ENCODE data around the gene ZNF808. TPM values are rescaled to one million over a fixed set of nuclear protein-coding genes. Genes with fewer than 3 reads are reported as not detected.
"Not testable (repeated sequence)": the region's sequence is repeated elsewhere in the genome, so short reads cannot be mapped to it uniquely, and the experiment has no call there.

ZNF808 gene
- 10 to 100 TPM; 26.2 to 46.9 (median 46.1) TPM for total RNA-seq
- long read RNA-seq, donor 1, partial matches to known transcripts: 3 of 8 reads
- long read RNA-seq, donor 1, other reads (novel, unspliced or antisense): 2 of 8 reads
- long read RNA-seq, donor 2, partial matches to known transcripts: 0 of 4 reads
- long read RNA-seq, donor 2, other reads (novel, unspliced or antisense): 2 of 4 reads

DNA sequence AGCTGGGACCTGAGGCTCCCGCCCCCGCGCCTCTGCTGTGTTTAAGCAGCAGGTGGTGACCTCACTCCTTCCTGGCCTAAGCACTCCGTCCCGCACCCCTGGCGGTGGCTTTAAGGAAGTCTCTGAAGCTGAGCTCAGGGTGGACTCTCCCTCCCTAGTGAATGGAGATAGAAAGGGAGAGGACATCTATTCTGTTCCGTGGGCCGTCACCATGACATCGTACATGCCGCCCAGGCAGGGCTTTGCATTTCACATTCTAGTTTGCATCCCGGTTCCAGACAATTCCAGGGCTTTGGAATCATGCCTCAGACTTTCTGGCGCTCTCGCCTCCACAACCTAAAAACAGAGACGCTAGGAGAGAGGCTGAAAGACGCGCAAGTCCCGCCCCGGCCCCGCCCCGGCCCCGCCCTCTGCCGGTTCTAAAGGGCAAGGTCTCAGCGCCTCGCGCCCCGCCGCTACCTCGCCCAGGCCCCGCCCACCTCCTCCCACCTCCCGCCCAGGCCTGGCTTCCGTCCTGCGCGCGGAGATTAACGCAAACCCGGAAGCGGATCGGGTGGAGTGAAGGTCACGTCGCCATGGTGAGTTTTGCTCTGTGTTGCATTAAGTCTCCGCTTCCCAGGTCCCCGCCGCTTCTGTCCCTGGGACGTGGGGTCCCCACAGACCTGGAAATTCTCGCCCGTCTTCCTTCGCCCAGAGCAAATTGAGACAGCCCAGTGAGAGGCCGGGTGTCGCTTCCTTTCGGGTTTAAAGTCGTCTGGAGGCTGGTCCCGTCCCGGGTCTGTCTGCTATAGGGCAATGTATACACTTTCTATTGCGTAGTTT, at the start of gene ZNF808:
Gene ZNF808 (plus strand): TSS at position 535 of the 822 bp plus-strand sequence. CDS start 15,617 bp downstream, outside the sequence.
- peak; percentile 99 for DNase-seq
- Histone ChIP-seq H3K9me3 (peaks cover 35% of the 10 kb centered on the region), H3K4me1 (ENCODE audit: low read depth) (peaks cover 9% of the 10 kb centered on the region), H3K4me3 (peak within 1 kb of the TSS; percentile 54), H3K36me3 (ENCODE audit: low read depth) (no peaks in the 10 kb centered on the region)
- TF ChIP-seq, protein P1, sequence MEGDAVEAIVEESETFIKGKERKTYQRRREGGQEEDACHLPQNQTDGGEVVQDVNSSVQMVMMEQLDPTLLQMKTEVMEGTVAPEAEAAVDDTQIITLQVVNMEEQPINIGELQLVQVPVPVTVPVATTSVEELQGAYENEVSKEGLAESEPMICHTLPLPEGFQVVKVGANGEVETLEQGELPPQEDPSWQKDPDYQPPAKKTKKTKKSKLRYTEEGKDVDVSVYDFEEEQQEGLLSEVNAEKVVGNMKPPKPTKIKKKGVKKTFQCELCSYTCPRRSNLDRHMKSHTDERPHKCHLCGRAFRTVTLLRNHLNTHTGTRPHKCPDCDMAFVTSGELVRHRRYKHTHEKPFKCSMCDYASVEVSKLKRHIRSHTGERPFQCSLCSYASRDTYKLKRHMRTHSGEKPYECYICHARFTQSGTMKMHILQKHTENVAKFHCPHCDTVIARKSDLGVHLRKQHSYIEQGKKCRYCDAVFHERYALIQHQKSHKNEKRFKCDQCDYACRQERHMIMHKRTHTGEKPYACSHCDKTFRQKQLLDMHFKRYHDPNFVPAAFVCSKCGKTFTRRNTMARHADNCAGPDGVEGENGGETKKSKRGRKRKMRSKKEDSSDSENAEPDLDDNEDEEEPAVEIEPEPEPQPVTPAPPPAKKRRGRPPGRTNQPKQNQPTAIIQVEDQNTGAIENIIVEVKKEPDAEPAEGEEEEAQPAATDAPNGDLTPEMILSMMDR (IDR thresholded peaks at IDR 0.05): peak; percentile 31
- intact Hi-C loops (cut with DNase I, micrococcal nuclease): no loop called here
- ATAC-seq: peak; percentile 98

GRCh38 chr19:52484111-52484743, 43.2 kb upstream of the ZNF808 start:
- intact Hi-C loops (cut with DNase I, micrococcal nuclease); ATAC-seq; DNase-seq; H3K4me3 ChIP-seq; H3K4me1 ChIP-seq (ENCODE audit: low read depth); H3K36me3 ChIP-seq (ENCODE audit: low read depth): not testable (repeated sequence)
- peaks cover 90% of the 10 kb centered on the region for H3K9me3 ChIP-seq

DNA sequence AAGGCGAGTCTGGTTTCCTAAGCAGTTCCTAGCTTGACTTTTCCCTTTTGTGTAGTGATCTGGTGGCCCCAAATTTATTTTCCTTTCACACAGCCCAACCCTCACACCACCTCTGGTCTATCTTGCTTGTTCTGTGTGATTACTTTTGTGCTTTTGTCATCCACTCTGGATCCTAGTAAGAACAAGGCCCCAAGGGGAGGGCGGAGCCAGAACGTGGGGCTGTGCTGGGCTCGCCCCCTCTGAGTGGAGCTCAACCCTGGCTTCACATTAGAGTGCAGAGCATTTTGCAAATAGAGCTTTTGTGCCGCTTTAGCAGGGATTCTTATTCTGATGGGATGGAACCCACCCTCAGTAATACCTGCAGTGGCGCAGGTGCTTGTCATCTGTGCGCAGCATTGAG, 42.4 kb upstream of the ZNF808 start:
- intact Hi-C loops (cut with DNase I, micrococcal nuclease); ATAC-seq: not testable (repeated sequence)
- H3K9me3 ChIP-seq: peaks cover 90% of the 10 kb centered on the region

GRCh38 chr19:52485561-52486240, 41.8 kb upstream of the ZNF808 start:
- intact Hi-C loops (cut with DNase I, micrococcal nuclease); DNase-seq; ATAC-seq; H3K4me3 ChIP-seq; H3K4me1 ChIP-seq (ENCODE audit: low read depth); H3K36me3 ChIP-seq (ENCODE audit: low read depth): not testable (repeated sequence)
- peaks cover 86% of the 10 kb centered on the region for H3K9me3 ChIP-seq

More for the DNA sequence above, 42.4 kb upstream of the ZNF808 start:
- H3K4me3 ChIP-seq; DNase-seq; H3K36me3 ChIP-seq (ENCODE audit: low read depth); H3K4me1 ChIP-seq (ENCODE audit: low read depth): not testable (repeated sequence)

DNA sequence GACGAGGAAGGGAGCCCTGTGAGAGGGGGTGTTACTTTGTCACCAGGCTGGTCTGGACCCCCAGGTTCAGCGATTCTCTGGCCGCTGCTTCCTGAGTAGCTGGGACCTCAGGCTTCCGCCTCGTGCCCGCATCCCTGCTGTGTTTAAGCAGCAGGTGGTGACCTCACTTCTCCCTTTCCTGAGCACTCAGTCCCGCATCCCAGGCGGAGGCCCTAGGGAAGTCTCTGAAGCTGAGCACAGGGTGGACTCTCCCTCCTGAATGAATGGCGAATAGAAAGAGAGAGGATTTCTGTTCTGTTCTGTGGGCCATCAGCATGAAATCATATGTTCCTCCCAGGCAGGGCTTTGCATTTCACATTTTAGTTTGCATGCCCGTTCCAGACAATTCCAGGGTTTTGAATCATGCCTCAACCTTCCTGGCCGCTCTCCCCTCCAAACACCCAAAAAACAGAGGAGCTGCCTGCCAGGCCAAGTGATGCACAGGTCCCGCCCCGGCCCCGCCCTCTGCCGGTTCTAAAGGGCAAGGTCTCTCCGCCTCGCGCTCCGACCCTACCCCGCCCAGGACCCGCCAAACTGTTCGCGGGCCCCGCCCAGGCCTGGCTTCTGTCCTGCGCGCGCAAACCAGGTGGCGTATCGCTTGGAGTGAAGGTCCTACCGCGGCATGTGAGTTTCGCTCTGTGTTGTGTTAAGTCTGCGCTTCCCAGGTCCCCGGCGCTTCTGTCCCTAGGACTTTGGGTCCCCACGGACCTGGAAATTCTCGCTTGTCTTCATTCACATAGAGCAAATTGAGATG, 35.1 kb upstream of the ZNF808 start:
- H3K9me3 ChIP-seq: peaks cover 85% of the 10 kb centered on the region
- ATAC-seq (no peak), DNase-seq (peak in 1 of 3 donors; percentile 2)
- H3K36me3 ChIP-seq (ENCODE audit: low read depth): no peaks in the 10 kb centered on the region
- intact Hi-C loops (cut with DNase I, micrococcal nuclease): no loop called here
- H3K4me1 ChIP-seq (ENCODE audit: low read depth): no peaks in the 10 kb centered on the region
- H3K4me3 ChIP-seq: no peak overlapping the region
- TF ChIP-seq, protein P1 (IDR thresholded peaks at IDR 0.05): no peak

- DNase-seq (no peak), ATAC-seq (no peak)
- TF ChIP-seq, protein P1 (IDR thresholded peaks at IDR 0.05): no peak
- Histone ChIP-seq H3K36me3 (ENCODE audit: low read depth) (no peaks in the 10 kb centered on the region), H3K9me3 (peaks cover 86% of the 10 kb centered on the region), H3K4me3 (no peak overlapping the region), H3K4me1 (ENCODE audit: low read depth) (no peaks in the 10 kb centered on the region)
- intact Hi-C loops (cut with DNase I, micrococcal nuclease): no loop called here
These were observed 34.4 kb upstream of the ZNF808 start for GRCh38 chr19:52492994-52493470.
